GM19372 (cell line): ENCODE data around the gene RAB41.
"Not testable (repeated sequence)": the region's sequence is repeated elsewhere in the genome, so short reads cannot be mapped to it uniquely, and the experiment has no call there.

ENCODE experiments used
- ATAC-seq: cut with Tn5 transposase; IDR thresholded peaks from one replicate; pipeline ENCODE4 v1.9.1; 2021; ENCODE audit warnings: mild to moderate bottlenecking, low read depth, moderate library complexity; ENCODE audit not compliant: unreplicated experiment

The RAB41 gene

GRCh38 chrX:70289793-70290770, 8.1 kb downstream of the RAB41 start, which contains the start of the genes KIF4A and PDZD11:
KIF4A (plus strand) TSS chrX:70290104; CDS start chrX:70290459, 355 bp downstream.
PDZD11 (minus strand) TSS chrX:70289927; CDS start chrX:70289341, 586 bp downstream.
- peak; percentile 97 for ATAC-seq

GRCh38 chrX:70292788-70293187, 10.8 kb downstream of the RAB41 start:
- ATAC-seq, result no peak

GRCh38 chrX:70293621-70294020, 11.6 kb downstream of the RAB41 start:
- no peak for ATAC-seq

- no peak for ATAC-seq
Observed at GRCh38 chrX:70301716-70302115, 19.7 kb downstream of the RAB41 start.

- no peak for ATAC-seq
Observed at GRCh38 chrX:70313503-70313902, 31.5 kb downstream of the RAB41 start.

GRCh38 chrX:70322784-70323183, 40.8 kb downstream of the RAB41 start:
- no peak for ATAC-seq

GRCh38 chrX:70323628-70324027, 41.7 kb downstream of the RAB41 start:
- not testable (repeated sequence) for ATAC-seq

- ATAC-seq, result no peak
Observed at GRCh38 chrX:70324326-70324725, 42.4 kb downstream of the RAB41 start.

- ATAC-seq, result no peak
Observed at GRCh38 chrX:70331161-70331560, 49.2 kb downstream of the RAB41 start.

GRCh38 chrX:70332600-70332999, 50.6 kb downstream of the RAB41 start:
- no peak for ATAC-seq
